ENCODE data around the gene FAM114A2.
A peak's percentile ranks its signal among the peaks of the same experiment; 100 is the strongest.

FAM114A2 gene

DNA sequence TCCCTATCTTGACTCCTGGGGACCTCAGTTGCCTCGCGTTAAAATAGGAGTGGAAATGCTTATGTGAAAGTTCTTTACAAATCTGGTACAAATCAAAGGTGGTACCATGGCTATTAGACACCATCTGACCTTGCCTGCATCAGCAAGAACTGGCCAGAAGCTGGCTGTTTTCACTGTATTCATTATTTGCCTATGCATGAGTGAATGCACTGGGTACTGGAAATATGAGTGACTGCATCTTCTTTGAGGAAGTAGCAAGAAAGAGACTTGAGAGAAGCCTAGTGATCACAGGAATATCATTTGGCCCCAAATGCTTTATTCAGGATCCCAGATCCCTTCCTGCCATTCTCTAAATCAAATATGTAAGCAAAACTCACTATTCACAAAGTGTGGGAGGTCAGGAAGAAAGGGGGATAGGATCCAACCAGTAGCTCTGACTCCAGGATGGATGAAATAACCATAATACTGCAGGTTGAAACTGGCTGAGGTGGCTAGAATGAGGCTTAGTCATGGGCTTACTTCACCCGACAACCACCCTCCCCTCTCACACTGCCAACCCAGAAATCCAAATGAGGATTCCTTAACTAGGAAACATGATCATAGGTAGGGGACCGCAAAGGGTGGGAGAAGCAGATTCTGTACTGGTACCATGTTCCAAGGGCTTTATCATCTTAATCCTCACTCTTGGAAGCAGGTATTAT, 56.7 kb downstream of the FAM114A2 start:
- TF ChIP-seq POLR2AphosphoS5 (IDR thresholded peaks at IDR 0.05; ENCODE audit: low read depth, low read length) (no peak), POLR2A (IDR thresholded peaks at IDR 0.05; ENCODE audit: low read depth, low read length) (no peak), TAF1 (IDR thresholded peaks at IDR 0.05; ENCODE audit: borderline replicate concordance, low read depth, low read length) (no peak)
- no peak for DNase-seq (ENCODE audit: insufficient read length)
- FAIRE-seq: no peak

DNA sequence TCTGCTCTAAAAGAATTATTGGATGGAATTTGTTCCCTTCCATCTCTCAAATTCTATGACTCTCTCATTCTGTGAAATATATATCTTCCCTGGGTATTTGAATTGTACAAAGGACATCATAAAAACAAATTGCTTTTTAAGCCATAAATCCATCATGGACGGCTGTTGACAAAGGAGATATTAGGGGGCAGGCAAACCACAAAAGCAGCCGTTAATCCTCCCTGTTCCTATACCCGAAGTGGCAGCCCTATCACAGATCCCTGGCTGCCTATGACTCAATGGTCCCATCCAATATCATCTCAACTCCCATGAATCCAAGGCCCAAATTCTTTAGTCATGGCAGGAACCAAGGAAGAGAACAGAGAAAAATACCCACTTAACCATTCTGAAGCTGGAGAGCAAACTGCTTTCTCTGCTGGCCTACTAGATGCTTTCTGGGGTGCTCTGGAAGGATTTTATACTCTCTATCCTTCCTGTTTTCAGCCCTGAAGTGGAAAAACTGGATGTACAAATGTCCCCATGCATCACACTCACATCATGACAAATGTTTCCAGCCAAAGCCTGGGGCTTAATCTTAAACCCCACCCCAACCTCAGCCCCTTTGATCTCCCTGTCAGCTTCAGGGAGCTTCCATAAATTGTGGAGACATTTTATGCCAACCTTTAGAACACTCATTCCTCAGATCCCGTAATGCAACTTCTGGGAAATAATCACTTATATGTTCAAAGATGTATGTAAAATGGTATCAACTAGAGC, 59.5 kb downstream of the FAM114A2 start:
- DNase-seq (ENCODE audit: insufficient read length): no peak
- no peak for FAIRE-seq
- TF ChIP-seq POLR2A (IDR thresholded peaks at IDR 0.05; ENCODE audit: low read depth, low read length) (no peak), POLR2AphosphoS5 (IDR thresholded peaks at IDR 0.05; ENCODE audit: low read depth, low read length) (no peak), TAF1 (IDR thresholded peaks at IDR 0.05; ENCODE audit: borderline replicate concordance, low read depth, low read length) (no peak)

DNA sequence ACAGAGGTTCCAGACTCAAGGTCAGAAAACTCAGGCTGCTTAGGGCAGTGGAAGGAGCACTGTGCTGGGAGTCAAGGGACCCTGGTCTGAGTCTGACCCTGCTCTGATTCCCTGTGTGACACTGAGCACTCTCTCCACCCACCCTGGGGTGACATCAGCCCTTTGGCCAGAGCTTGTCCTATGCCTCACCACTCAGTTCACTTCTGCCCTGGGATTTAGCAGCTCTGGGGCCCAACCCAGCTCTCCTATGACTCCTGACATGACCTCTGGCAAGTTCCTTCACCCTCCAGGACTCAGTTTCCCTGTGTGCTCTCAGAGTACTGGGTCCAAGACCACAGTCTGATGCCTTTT, 63.9 kb downstream of the FAM114A2 start:
- FAIRE-seq (no peak), DNase-seq (ENCODE audit: insufficient read length) (no peak)
- TF ChIP-seq TAF1 (IDR thresholded peaks at IDR 0.05; ENCODE audit: borderline replicate concordance, low read depth, low read length) (no peak), POLR2A (IDR thresholded peaks at IDR 0.05; ENCODE audit: low read depth, low read length) (no peak), POLR2AphosphoS5 (IDR thresholded peaks at IDR 0.05; ENCODE audit: low read depth, low read length) (no peak)

DNA sequence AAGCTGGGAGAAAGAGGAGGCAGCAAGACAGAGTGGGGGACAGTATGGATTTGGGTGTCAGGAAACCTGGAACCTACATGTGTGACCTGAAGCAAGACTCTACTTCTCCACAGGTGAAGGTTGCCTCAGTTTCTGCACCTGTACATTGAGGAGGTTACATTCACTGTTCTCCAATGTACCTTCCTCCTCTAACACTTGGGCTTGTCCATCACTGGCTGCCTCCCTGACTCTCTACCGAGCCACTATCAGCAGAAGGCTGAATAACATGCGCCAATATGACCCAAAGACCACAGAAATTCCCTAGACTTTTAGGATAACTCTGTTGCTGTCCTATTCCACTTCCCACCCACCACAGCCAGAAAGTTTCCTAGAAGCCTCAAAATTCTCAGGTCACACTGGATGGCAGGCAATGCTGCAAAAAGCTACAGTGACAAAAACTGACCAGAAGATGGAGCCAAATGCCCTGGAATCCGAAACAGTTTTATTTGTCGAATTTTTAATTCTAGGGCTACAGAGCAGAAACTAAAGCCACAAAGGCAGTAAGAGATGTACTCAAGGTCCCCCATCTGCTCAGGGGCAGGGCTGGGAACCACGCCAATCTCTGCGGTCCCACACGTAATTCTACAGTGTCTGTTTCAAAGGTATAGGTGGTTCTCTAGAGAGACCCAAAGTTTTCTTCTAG, 64.4 kb downstream of the FAM114A2 start:
- peak; percentile 95 for FAIRE-seq
- TF ChIP-seq TAF1 (IDR thresholded peaks at IDR 0.05; ENCODE audit: borderline replicate concordance, low read depth, low read length): no peak
- no peak for TF ChIP-seq POLR2AphosphoS5 (IDR thresholded peaks at IDR 0.05; ENCODE audit: low read depth, low read length)

DNA sequence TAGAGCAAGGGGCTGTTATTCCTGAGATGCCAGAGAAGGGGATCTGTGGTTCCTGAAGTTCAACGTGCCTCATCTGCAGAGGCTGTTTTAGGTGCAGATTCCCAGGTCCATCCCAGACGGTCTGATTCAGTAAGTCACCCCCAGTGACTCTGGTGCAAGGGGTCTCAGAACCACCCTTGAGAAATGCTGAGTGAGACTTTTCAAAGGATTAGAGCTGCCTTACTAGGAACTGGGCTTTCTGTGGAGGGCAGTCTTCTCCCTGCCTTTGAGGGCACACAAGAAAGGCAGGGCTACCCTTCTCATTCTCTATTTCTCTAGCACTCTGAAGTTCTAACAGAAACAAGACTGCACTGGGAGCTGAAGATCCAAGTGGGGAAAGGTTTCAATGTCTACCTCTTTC, 66.5 kb downstream of the FAM114A2 start:
- no peak for DNase-seq (ENCODE audit: insufficient read length)
- no peak for TF ChIP-seq TAF1 (IDR thresholded peaks at IDR 0.05; ENCODE audit: borderline replicate concordance, low read depth, low read length)
- no peak for TF ChIP-seq POLR2AphosphoS5 (IDR thresholded peaks at IDR 0.05; ENCODE audit: low read depth, low read length)
- no peak for FAIRE-seq

More for the DNA sequence above, 64.4 kb downstream of the FAM114A2 start:
- DNase-seq (ENCODE audit: insufficient read length): no peak

DNA sequence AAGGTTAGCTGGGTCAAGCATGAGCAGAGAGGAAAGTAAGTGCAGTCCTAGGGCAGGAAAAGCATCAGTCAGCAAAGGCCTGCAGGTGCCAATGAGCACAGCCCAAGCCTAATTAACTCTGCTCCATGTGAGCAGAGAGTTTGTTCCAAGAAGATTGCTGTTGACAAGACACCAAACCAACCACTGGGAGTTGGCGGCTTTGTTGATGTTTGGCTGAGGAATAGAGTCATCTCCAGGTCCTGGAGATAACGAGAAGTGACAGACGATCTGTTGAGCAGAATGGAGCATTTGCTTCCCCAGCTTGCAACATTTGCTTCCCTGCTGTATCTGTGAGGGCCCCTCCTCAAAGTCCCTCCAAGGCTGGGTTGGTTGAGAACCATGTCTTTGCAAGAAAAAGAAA, 68.2 kb downstream of the FAM114A2 start:
- no peak for DNase-seq (ENCODE audit: insufficient read length)
- TF ChIP-seq POLR2A (IDR thresholded peaks at IDR 0.05; ENCODE audit: low read depth, low read length): no peak
- no peak for TF ChIP-seq POLR2AphosphoS5 (IDR thresholded peaks at IDR 0.05; ENCODE audit: low read depth, low read length)
- no peak for TF ChIP-seq TAF1 (IDR thresholded peaks at IDR 0.05; ENCODE audit: borderline replicate concordance, low read depth, low read length)
- no peak for FAIRE-seq

DNA sequence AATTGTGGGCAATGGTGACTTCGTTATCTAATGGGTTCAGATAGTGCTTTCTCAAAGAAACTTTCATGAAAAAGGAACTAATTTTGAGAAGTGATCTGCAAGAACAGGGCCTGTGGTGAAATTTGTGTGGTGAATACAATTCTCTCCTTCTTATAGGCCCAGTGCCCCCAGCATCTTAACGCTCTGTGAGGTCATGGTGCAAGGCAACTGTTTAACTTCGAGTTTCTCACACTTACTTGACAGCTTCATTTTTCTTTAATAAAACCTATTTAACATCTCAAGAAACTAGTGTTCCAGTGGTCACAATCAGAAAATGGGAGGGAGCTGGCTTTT, 69.2 kb downstream of the FAM114A2 start:
- no peak for DNase-seq (ENCODE audit: insufficient read length)
- TF ChIP-seq POLR2A (IDR thresholded peaks at IDR 0.05; ENCODE audit: low read depth, low read length) (no peak), POLR2AphosphoS5 (IDR thresholded peaks at IDR 0.05; ENCODE audit: low read depth, low read length) (no peak), TAF1 (IDR thresholded peaks at IDR 0.05; ENCODE audit: borderline replicate concordance, low read depth, low read length) (no peak)
- FAIRE-seq: no peak

DNA sequence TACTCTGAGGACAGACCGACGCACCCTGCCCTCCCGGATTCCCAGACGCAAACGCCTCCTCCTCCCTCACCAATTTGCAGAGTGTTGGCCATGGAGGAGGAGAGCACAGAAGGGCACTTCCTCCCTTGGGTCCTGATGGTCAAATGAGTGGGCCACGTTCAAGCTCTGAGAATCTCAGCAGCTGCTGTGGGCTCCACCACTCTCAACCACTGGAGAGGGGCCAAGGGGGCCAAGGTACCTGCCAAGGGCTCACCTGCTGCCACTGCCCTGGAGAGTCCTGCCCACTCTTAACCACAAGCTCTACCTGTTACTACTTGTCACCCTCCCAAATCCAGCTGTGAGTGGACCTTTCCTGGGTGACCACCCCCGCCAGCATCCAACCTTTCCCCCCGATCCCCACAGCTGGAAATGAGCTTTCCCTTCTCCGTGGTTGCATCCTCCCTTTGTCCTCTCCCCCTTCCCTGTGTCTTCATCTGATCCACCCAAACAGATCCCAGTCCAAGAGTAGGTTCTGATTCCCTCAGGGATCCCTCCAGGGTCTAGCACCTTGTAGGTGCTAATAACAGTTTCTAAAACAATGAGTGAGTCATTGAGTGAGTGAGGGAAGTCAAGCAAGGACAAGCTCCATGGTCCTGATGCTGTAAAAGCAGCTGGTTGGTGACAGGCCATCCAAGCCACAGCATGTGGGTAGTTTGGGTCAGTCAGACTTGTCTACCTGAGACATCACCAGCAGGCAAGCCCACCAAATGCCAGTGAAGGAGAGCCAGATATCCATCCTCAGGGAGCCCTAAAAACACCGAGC, 69.7 kb downstream of the FAM114A2 start:
- FAIRE-seq: no peak
- DNase-seq (ENCODE audit: insufficient read length): no peak
- TF ChIP-seq TAF1 (IDR thresholded peaks at IDR 0.05; ENCODE audit: borderline replicate concordance, low read depth, low read length) (no peak), POLR2AphosphoS5 (IDR thresholded peaks at IDR 0.05; ENCODE audit: low read depth, low read length) (no peak), POLR2A (IDR thresholded peaks at IDR 0.05; ENCODE audit: low read depth, low read length) (no peak)

DNA sequence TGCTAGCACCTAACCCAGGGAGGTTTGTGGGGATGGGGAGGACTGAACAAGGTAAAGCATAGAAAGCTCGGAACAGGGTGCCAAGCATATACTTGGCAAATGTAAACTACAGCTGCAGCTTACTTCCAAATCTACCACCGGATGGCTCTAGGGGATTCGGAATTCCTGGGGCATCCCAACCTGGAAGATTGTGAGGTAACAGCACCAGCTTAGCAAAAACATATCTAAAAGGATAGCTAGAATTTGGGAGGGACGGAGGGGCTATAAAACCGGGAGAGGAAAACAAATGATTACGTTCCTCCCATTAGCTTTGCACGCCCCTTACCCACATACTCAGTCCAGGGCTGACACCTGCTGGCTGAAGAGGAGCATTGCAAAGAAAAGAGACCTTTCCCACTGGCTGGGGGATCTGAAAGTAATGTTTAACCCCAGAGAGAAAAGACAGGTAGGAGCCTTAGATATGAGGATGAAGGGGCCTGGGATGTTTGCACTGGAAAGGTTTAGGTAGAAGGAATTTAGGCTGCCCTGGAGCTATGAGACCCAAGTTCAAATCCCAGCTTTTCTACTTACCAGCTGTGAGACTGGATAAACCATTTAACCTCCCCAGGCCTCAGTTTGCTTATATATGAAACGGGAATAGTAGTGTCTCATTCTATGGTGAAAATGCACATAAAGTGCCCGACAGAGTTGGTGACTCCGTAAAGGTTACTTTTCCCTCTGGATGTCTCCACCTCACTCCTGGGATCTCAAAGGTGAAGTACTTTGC, 73.6 kb downstream of the FAM114A2 start:
- TF ChIP-seq POLR2AphosphoS5 (IDR thresholded peaks at IDR 0.05; ENCODE audit: low read depth, low read length) (no peak), POLR2A (IDR thresholded peaks at IDR 0.05; ENCODE audit: low read depth, low read length) (no peak), TAF1 (IDR thresholded peaks at IDR 0.05; ENCODE audit: borderline replicate concordance, low read depth, low read length) (no peak)
- peak; percentile 92 for FAIRE-seq
- peak; percentile 60 for DNase-seq (ENCODE audit: insufficient read length)

DNA sequence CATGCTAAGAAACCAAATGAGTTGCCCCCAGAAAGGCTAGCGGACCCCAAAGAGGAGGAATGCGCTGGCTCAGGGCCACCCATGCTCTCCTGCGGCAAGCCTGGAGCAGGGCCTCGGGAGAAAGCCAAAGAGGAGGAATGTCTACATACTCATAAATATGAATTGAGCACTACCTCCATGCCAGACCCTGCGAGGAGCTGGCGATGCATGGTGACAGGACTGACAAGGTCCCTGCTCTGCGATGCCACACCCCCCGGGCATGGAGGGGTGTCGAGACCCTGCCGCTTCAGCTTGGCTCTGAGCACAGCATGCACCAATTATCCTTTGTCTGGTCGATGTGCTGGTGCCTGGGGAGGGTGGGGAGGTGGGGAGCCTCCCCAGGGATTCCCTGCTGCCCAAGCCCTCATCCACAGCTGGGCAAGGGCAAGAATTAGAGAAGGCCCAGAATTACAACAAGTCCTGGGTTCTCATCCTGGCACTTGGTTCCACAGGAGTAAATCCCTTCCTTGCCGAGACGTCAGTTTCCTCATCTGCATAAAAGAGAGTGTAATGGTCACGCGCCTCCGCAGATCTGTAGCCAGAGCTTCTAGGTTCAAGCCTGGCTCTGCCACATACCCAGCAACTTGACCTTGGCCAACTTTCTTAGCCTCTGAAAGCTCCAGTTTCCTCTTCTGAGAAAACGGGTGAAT, 74.4 kb downstream of the FAM114A2 start:
- DNase-seq (ENCODE audit: insufficient read length) (no peak), FAIRE-seq (no peak)
- no peak for TF ChIP-seq POLR2A (IDR thresholded peaks at IDR 0.05; ENCODE audit: low read depth, low read length)
- TF ChIP-seq TAF1 (IDR thresholded peaks at IDR 0.05; ENCODE audit: borderline replicate concordance, low read depth, low read length): no peak
- TF ChIP-seq POLR2AphosphoS5 (IDR thresholded peaks at IDR 0.05; ENCODE audit: low read depth, low read length): no peak

Data from GM12892 (cell line).